HEK293 (cell line): ENCODE data around the gene S100A12.

ENCODE experiments used
- CTCF ChIA-PET: fragments of 350-600 bp; formaldehyde crosslinking; extraction: SDS; loops from one replicate; lab custom pipeline; 2021; ENCODE audit warnings: antibody characterized with exemption; lab: Yijun Ruan, JAX
- POLR2A ChIA-PET: fragments of 300-600 bp; formaldehyde crosslinking; extraction: SDS; loops from one replicate; lab custom pipeline; 2020; ENCODE audit warnings: antibody characterized with exemption, inconsistent platforms; lab: Yijun Ruan, JAX
- H3K27ac ChIP-seq: fragments of 200-500 bp; sonication (Bioruptor generic); 2 replicates; pipeline ENCODE4 v1.5.1; 2014; ENCODE audit warnings: low read depth, low read length, control low read depth, inconsistent platforms; ENCODE audit errors: extremely low read depth
- H3K36me3 ChIP-seq, 2 experiments: fragments of 200-500 bp in 1 of 2; sonication (Bioruptor generic) in 1 of 2; 1 replicate in 1 of 2; 2 replicates in 1 of 2; pipeline ENCODE4 v1.5.1; 2014 to 2017; ENCODE audit warnings: inconsistent platforms in 2 of 2, low read length in 2 of 2; ENCODE audit not compliant: control insufficient read depth in 2 of 2, insufficient read depth in 1 of 2
- H3K4me1 ChIP-seq: fragments of 200-500 bp; sonication (Bioruptor generic); 2 replicates; pipeline ENCODE4 v1.5.1; 2014; ENCODE audit warnings: mild to moderate bottlenecking, low read length, inconsistent platforms; ENCODE audit not compliant: control insufficient read depth, insufficient read depth
- H3K4me3 ChIP-seq: 2 replicates; pipeline ENCODE4 v1.5.1; 2011; ENCODE audit warnings: low read depth, mild to moderate bottlenecking, control low read depth, low read length, moderate library complexity
- H3K9me3 ChIP-seq: fragments of 200-500 bp; sonication (Bioruptor generic); 2 replicates; pipeline ENCODE4 v1.5.1; 2014; ENCODE audit warnings: low read depth, low read length, inconsistent platforms; ENCODE audit not compliant: control insufficient read depth, insufficient read depth
- IKZF3 ChIP-seq: fragments of 450-650 bp; IDR thresholded peaks from 2 replicates; pipeline ENCODE4 v1.5.0; 2018; ENCODE audit warnings: missing biosample characterization, mild to moderate bottlenecking, missing genetic modification characterization, moderate library complexity
- SCRT1 ChIP-seq: fragments of 450-650 bp; formaldehyde crosslinking; IDR thresholded peaks from 2 replicates; pipeline ENCODE4 v1.5.1; 2016; ENCODE audit warnings: missing biosample characterization, missing genetic modification characterization, borderline replicate concordance
- SP3 ChIP-seq: fragments of 450-650 bp; formaldehyde crosslinking; IDR thresholded peaks from 2 replicates; pipeline ENCODE4 v1.5.1; 2016; ENCODE audit warnings: missing biosample characterization, missing genetic modification characterization
- TRIM28 ChIP-seq: IDR thresholded peaks from 2 replicates; pipeline ENCODE4 v1.6.1; 2011; ENCODE audit warnings: low read length, control low read depth, borderline replicate concordance
- WT1 ChIP-seq: fragments of 450-650 bp; formaldehyde crosslinking; IDR thresholded peaks from 2 replicates; pipeline ENCODE4 v1.5.1; 2016; ENCODE audit warnings: missing biosample characterization, missing genetic modification characterization
- ZBTB1 ChIP-seq: fragments of 450-650 bp; formaldehyde crosslinking; IDR thresholded peaks from 2 replicates; pipeline ENCODE4 v1.5.1; 2016; ENCODE audit warnings: missing biosample characterization, missing genetic modification characterization
- ZIC2 ChIP-seq: fragments of 450-650 bp; formaldehyde crosslinking; IDR thresholded peaks from 2 replicates; pipeline ENCODE4 v1.5.1; 2016; ENCODE audit warnings: missing biosample characterization, missing genetic modification characterization
- ZNF174 ChIP-seq: fragments of 450-650 bp; formaldehyde crosslinking; IDR thresholded peaks from 2 replicates; pipeline ENCODE4 v1.5.0; 2017; ENCODE audit warnings: missing biosample characterization, mild to moderate bottlenecking, missing genetic modification characterization
- ZNF19 ChIP-seq: fragments of 450-650 bp; formaldehyde crosslinking; IDR thresholded peaks from 2 replicates; pipeline ENCODE4; 2016; ENCODE audit warnings: missing biosample characterization, missing genetic modification characterization, low read depth
- ZNF221 ChIP-seq: fragments of 450-650 bp; formaldehyde crosslinking; IDR thresholded peaks from 2 replicates; pipeline ENCODE4 v1.5.1; 2017; ENCODE audit warnings: missing biosample characterization, missing genetic modification characterization, borderline replicate concordance
- ZNF266 ChIP-seq: fragments of 450-650 bp; formaldehyde crosslinking; IDR thresholded peaks from 2 replicates; pipeline ENCODE4 v1.5.1; 2016; ENCODE audit warnings: missing biosample characterization, missing genetic modification characterization, low read depth
- ZNF473 ChIP-seq: fragments of 450-650 bp; formaldehyde crosslinking; IDR thresholded peaks from 2 replicates; pipeline ENCODE4 v1.5.1; 2017; ENCODE audit warnings: missing biosample characterization, missing genetic modification characterization
- ZNF521 ChIP-seq: fragments of 450-650 bp; formaldehyde crosslinking; IDR thresholded peaks from 2 replicates; pipeline ENCODE4 v1.5.1; 2017; ENCODE audit warnings: missing biosample characterization, mild to moderate bottlenecking, missing genetic modification characterization
- ZNF530 ChIP-seq: fragments of 450-650 bp; formaldehyde crosslinking; IDR thresholded peaks from 2 replicates; pipeline ENCODE4 v1.5.1; 2016; ENCODE audit warnings: low read depth, missing biosample characterization, missing genetic modification characterization
- TF ChIP-seq, protein P1 (sequence below): fragments of 450-650 bp; formaldehyde crosslinking; IDR thresholded peaks from 2 replicates; pipeline ENCODE4 v1.5.1; 2016; ENCODE audit warnings: missing biosample characterization, missing genetic modification characterization, borderline replicate concordance
- TF ChIP-seq, protein P2 (sequence below): fragments of 450-650 bp; formaldehyde crosslinking; IDR thresholded peaks from 2 replicates; pipeline ENCODE4 v1.5.1; 2017; ENCODE audit warnings: missing biosample characterization, missing genetic modification characterization
- TF ChIP-seq, protein P3 (sequence below): fragments of 450-650 bp; formaldehyde crosslinking; IDR thresholded peaks from 2 replicates; pipeline ENCODE4 v1.5.1; 2016; ENCODE audit warnings: missing biosample characterization, missing genetic modification characterization
- TF ChIP-seq, protein P4 (sequence below): fragments of 450-650 bp; formaldehyde crosslinking; IDR thresholded peaks from 2 replicates; pipeline ENCODE4 v1.5.1; 2016; ENCODE audit warnings: missing biosample characterization, missing genetic modification characterization
- TF ChIP-seq, protein P5 (sequence below): fragments of 450-650 bp; formaldehyde crosslinking; IDR thresholded peaks from 2 replicates; pipeline ENCODE4 v1.5.1; 2016; ENCODE audit warnings: missing biosample characterization, missing genetic modification characterization
- TF ChIP-seq, protein P6 (sequence below): sonication (generic); formaldehyde crosslinking; IDR thresholded peaks from 2 replicates; pipeline ENCODE4 v1.8.1; 2022; ENCODE audit warnings: mild to moderate bottlenecking, moderate library complexity, missing genetic modification reagents

The S100A12 gene

DNA sequence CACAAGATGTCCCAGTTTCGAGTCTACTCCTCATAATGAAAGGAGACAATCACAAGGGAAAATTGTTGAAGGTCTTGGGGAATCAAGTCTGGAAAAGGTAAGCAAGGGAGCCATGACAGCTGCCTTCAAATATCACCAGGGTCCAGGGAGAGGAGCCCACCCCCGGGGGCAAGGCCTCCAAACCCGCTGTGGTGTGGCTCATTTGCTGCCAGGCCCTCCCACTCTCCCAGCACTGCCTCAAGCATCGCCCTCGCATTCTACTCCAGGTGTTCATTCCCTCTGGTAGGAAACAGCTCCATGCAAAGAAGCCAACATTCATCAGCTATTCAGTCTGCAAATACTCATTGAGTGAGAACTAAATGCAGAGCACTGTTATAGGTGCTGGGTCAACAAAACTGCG is 9.2 kb downstream of the S100A12 start:
- H3K27ac ChIP-seq: no peak overlapping the region
- H3K36me3 ChIP-seq: no peaks in the 10 kb centered on the region
- H3K4me1 ChIP-seq: no peaks in the 10 kb centered on the region
- no peaks in the 10 kb centered on the region for H3K9me3 ChIP-seq
- CTCF ChIA-PET: interaction anchor here (1.1 kb wide), 1 partner anchor 128 kb away, joined by 4 read pairs; no protein-coding TSS in a partner anchor
- no peak overlapping the region for H3K4me3 ChIP-seq
- no peak for TF ChIP-seq ZNF521
- TF ChIP-seq, protein P1, sequence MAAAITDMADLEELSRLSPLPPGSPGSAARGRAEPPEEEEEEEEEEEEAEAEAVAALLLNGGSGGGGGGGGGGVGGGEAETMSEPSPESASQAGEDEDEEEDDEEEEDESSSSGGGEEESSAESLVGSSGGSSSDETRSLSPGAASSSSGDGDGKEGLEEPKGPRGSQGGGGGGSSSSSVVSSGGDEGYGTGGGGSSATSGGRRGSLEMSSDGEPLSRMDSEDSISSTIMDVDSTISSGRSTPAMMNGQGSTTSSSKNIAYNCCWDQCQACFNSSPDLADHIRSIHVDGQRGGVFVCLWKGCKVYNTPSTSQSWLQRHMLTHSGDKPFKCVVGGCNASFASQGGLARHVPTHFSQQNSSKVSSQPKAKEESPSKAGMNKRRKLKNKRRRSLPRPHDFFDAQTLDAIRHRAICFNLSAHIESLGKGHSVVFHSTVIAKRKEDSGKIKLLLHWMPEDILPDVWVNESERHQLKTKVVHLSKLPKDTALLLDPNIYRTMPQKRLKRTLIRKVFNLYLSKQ: no peak
- TF ChIP-seq ZNF473: no peak
- no peak for TF ChIP-seq SP3 (tag by site-specific recombination)
- TF ChIP-seq ZNF530 (tag by site-specific recombination): no peak
- no peak for TF ChIP-seq ZBTB1 (tag by site-specific recombination)
- TF ChIP-seq, protein P2, sequence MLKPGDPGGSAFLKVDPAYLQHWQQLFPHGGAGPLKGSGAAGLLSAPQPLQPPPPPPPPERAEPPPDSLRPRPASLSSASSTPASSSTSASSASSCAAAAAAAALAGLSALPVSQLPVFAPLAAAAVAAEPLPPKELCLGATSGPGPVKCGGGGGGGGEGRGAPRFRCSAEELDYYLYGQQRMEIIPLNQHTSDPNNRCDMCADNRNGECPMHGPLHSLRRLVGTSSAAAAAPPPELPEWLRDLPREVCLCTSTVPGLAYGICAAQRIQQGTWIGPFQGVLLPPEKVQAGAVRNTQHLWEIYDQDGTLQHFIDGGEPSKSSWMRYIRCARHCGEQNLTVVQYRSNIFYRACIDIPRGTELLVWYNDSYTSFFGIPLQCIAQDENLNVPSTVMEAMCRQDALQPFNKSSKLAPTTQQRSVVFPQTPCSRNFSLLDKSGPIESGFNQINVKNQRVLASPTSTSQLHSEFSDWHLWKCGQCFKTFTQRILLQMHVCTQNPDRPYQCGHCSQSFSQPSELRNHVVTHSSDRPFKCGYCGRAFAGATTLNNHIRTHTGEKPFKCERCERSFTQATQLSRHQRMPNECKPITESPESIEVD (tag by site-specific recombination): no peak
- no peak for TF ChIP-seq TRIM28
- TF ChIP-seq, protein P3, sequence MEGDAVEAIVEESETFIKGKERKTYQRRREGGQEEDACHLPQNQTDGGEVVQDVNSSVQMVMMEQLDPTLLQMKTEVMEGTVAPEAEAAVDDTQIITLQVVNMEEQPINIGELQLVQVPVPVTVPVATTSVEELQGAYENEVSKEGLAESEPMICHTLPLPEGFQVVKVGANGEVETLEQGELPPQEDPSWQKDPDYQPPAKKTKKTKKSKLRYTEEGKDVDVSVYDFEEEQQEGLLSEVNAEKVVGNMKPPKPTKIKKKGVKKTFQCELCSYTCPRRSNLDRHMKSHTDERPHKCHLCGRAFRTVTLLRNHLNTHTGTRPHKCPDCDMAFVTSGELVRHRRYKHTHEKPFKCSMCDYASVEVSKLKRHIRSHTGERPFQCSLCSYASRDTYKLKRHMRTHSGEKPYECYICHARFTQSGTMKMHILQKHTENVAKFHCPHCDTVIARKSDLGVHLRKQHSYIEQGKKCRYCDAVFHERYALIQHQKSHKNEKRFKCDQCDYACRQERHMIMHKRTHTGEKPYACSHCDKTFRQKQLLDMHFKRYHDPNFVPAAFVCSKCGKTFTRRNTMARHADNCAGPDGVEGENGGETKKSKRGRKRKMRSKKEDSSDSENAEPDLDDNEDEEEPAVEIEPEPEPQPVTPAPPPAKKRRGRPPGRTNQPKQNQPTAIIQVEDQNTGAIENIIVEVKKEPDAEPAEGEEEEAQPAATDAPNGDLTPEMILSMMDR (tag by site-specific recombination): no peak
- no peak for TF ChIP-seq ZIC2
- TF ChIP-seq ZNF19 (tag by site-specific recombination): no peak
- TF ChIP-seq ZNF221 (tag by site-specific recombination): no peak
- TF ChIP-seq, protein P4, sequence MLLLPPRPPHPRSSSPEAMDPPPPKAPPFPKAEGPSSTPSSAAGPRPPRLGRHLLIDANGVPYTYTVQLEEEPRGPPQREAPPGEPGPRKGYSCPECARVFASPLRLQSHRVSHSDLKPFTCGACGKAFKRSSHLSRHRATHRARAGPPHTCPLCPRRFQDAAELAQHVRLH: no peak
- no peak for TF ChIP-seq SCRT1
- TF ChIP-seq, protein P5, sequence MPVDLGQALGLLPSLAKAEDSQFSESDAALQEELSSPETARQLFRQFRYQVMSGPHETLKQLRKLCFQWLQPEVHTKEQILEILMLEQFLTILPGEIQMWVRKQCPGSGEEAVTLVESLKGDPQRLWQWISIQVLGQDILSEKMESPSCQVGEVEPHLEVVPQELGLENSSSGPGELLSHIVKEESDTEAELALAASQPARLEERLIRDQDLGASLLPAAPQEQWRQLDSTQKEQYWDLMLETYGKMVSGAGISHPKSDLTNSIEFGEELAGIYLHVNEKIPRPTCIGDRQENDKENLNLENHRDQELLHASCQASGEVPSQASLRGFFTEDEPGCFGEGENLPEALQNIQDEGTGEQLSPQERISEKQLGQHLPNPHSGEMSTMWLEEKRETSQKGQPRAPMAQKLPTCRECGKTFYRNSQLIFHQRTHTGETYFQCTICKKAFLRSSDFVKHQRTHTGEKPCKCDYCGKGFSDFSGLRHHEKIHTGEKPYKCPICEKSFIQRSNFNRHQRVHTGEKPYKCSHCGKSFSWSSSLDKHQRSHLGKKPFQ (tag by site-specific recombination): no peak
- no peak for TF ChIP-seq IKZF3 (tag by site-specific recombination)
- TF ChIP-seq ZNF266 (tag by site-specific recombination): no peak
- TF ChIP-seq ZNF174 (tag by site-specific recombination): no peak
- no peak for TF ChIP-seq WT1 (tag by site-specific recombination)
- TF ChIP-seq, protein P6, sequence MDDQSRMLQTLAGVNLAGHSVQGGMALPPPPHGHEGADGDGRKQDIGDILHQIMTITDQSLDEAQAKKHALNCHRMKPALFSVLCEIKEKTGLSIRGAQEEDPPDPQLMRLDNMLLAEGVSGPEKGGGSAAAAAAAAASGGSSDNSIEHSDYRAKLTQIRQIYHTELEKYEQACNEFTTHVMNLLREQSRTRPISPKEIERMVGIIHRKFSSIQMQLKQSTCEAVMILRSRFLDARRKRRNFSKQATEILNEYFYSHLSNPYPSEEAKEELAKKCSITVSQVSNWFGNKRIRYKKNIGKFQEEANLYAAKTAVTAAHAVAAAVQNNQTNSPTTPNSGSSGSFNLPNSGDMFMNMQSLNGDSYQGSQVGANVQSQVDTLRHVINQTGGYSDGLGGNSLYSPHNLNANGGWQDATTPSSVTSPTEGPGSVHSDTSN (CRISPR knock-in tag): no peak
- POLR2A ChIA-PET: no interaction called here
